Measurements from ENCODE around the gene SLC30A7.

- TF ChIP-seq STAT6 (CRISPR knock-in tag; conservative IDR thresholded peaks at IDR 0.05; ENCODE audit: low read depth) (no peak), ZNF121 (CRISPR knock-in tag; IDR thresholded peaks at IDR 0.05) (no peak), NR2C2 (CRISPR knock-in tag; IDR thresholded peaks at IDR 0.05) (no peak), ATF3 (CRISPR knock-in tag; conservative IDR thresholded peaks at IDR 0.05) (no peak), NFATC4 (CRISPR knock-in tag; IDR thresholded peaks at IDR 0.05) (no peak)
These were observed 4.5 kb upstream of the SLC30A7 start for GRCh38 chr1:100891380-100891779.
